ENCODE results near the gene RAB8B.
A peak's percentile ranks its signal among the peaks of the same experiment; 100 is the strongest.
"Not testable (repeated sequence)": the region's sequence is repeated elsewhere in the genome, so short reads cannot be mapped to it uniquely, and the experiment has no call there.

The RAB8B gene

DNA sequence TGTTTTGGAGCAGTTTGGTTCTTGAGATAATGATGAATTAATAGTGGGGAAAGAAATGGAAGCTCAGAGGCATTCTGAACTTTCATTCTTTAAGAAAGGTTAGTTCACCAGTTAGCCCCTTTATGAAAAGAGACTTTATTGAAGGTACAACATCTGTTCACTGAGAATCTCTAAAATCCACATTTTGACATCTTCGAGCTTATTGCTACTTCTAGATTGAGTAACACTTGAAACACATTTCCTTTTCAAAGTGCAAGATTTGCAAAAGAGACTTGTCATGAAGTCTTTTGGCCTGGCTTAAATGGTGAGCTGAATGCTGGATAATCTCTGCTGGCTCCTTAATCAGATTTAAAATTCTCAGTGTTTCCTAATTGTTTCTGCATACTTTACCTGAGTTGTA lies 42.3 kb downstream of the RAB8B start:
- TF ChIP-seq, protein P1, sequence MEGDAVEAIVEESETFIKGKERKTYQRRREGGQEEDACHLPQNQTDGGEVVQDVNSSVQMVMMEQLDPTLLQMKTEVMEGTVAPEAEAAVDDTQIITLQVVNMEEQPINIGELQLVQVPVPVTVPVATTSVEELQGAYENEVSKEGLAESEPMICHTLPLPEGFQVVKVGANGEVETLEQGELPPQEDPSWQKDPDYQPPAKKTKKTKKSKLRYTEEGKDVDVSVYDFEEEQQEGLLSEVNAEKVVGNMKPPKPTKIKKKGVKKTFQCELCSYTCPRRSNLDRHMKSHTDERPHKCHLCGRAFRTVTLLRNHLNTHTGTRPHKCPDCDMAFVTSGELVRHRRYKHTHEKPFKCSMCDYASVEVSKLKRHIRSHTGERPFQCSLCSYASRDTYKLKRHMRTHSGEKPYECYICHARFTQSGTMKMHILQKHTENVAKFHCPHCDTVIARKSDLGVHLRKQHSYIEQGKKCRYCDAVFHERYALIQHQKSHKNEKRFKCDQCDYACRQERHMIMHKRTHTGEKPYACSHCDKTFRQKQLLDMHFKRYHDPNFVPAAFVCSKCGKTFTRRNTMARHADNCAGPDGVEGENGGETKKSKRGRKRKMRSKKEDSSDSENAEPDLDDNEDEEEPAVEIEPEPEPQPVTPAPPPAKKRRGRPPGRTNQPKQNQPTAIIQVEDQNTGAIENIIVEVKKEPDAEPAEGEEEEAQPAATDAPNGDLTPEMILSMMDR (conservative IDR thresholded peaks at IDR 0.05; ENCODE audit: control insufficient read depth, insufficient read depth, low read depth, low read length), result no peak
- H3K4me3 ChIP-seq (ENCODE audit: control insufficient read depth, low read depth, low read length), result no peak overlapping the region
- DNase-seq (ENCODE audit: low read depth), result peak; percentile 35

DNA sequence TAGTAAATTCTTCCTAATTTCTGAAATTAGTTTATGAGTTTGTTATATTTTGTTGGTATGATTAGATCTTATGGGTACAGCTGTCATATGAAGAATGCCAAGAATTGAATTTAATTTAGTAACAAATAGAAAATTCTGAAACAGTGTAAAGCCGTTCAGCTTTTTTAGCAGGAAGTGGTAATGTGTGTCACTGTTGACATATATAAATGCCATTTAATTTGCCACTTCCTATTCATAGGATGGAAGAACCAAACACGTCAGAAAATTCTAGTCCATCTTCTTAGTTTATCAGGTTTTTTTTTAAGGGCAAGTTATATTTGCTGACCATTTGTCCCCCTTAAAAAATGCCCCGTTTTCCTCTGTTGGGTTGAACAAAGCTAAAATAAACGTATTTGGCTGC lies 43.0 kb downstream of the RAB8B start:
- no peak for DNase-seq (ENCODE audit: low read depth)
- H3K4me3 ChIP-seq (ENCODE audit: control insufficient read depth, low read depth, low read length), result no peak overlapping the region
- TF ChIP-seq, protein P1 (conservative IDR thresholded peaks at IDR 0.05; ENCODE audit: control insufficient read depth, insufficient read depth, low read depth, low read length), result no peak

DNA sequence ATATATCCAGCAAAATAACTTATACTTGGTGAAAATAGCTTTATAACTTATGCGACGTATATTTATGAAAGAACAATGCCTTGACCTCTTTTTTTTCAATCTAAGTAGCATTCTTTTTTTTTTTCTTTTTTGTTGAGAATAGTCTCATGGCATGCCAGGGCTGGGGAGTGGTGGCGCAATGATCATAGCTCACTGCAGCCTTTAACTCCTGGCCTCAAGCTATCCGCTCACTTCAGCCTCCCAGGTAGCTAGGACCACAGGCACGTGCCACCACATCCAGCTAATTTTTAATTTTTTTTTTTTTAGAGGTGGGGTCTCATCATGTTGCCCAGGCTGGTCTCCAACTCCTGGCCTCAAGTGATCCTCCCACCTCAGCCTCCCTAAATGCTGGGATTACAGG lies 43.5 kb downstream of the RAB8B start:
- DNase-seq (ENCODE audit: low read depth), result peak; percentile 33
- TF ChIP-seq, protein P1 (conservative IDR thresholded peaks at IDR 0.05; ENCODE audit: control insufficient read depth, insufficient read depth, low read depth, low read length), result no peak
- no peak overlapping the region for H3K4me3 ChIP-seq (ENCODE audit: control insufficient read depth, low read depth, low read length)

DNA sequence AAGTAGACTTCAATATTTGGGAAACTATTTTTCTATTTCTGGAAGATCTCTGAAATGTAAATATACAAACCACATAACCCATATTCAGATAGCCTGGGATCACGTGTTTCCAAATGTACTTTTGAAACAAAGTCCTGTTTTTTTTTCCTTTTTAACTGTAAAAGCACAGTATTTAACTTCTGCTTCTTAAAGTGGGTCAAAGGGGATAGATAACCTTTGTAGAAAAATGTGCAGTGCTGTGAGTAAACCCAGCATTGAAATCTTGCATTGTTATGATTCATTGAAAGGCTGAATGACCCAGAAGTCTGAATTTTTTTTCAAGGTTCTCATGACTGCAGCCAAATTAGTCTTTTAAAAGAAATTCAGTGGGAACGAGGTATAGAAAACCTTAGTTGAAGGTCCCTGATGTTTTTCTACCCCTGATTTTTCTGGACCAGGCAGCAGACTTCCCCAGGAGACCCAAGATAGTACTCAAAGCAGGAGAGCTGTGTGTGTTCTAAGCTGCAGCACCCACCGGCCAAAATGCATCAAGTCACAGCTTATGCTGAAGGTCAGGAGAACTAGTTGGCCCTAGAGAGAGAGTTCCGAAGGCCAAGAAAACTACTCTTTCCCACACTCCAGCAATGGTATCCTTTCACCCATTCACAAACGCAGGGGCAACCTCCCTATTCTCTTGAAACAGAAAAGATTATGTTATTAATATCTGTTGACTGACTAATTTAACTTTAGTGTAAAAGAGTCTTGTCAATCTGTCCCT lies 44.4 kb downstream of the RAB8B start:
- TF ChIP-seq, protein P1 (conservative IDR thresholded peaks at IDR 0.05; ENCODE audit: control insufficient read depth, insufficient read depth, low read depth, low read length), result no peak
- peak; percentile 85 for DNase-seq (ENCODE audit: low read depth)
- H3K4me3 ChIP-seq (ENCODE audit: control insufficient read depth, low read depth, low read length), result no peak overlapping the region

DNA sequence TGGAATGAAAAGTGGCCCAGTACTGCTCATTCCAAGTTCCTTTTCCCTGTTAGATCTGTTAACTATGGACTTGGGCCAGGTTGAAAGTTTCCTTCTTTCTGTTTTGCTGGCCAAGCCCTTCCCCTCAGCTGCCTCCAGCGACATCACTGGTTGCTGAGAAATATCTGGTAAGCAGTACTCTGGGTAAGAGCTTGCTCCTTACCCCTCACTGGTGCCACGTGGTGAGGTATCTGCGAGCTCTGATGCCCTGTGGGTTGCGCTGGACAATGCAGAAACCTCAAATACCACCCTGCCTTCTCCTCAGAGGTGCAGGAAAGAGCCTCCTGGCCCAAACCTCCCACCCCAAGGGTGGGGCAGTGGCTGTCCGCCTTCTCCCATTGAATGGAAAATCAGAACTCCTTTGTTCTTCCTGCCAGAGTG lies 45.1 kb downstream of the RAB8B start:
- H3K4me3 ChIP-seq (ENCODE audit: control insufficient read depth, low read depth, low read length), result no peak overlapping the region
- DNase-seq (ENCODE audit: low read depth), result peak; percentile 79
- TF ChIP-seq, protein P1 (conservative IDR thresholded peaks at IDR 0.05; ENCODE audit: control insufficient read depth, insufficient read depth, low read depth, low read length), result no peak

DNA sequence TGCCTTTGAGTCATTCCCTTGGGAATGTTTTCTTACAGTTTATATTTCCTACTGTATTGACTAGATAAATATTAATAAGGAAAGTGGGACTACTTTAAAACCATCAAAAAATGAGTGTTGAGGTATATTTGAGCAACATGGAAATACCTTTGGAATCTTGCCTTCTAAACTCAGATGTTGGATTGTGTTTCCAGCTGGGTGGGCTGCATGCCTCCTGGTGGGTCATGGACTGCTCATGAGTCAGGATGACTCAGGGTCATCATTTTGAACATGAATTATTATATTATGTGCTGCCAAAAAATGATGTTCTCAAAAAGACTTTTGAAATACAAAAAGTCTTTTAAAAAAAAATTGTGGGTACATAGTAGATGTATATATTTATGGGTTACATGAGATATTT lies 46.9 kb downstream of the RAB8B start:
- DNase-seq (ENCODE audit: low read depth), result peak; percentile 89
- TF ChIP-seq, protein P1 (conservative IDR thresholded peaks at IDR 0.05; ENCODE audit: control insufficient read depth, insufficient read depth, low read depth, low read length), result no peak
- H3K4me3 ChIP-seq (ENCODE audit: control insufficient read depth, low read depth, low read length), result no peak overlapping the region

DNA sequence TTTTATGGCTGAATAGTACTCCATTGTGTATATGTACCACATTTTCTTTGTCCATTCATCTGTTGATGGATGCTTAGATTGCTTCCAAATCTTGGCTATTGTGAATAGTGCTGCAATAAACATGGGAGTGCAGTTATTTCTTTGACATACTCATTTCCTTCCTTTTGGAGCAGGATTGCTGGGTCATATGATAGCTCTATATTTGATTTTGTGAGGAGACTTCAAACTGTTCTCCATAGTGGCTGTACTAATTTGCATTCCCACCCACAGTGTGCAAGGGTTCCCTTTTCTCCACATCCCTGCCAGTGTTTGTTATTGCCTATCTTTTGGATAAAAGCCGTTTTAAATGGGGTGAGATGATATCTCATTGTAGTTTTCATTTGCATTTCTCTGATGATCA lies 47.7 kb downstream of the RAB8B start:
- not testable (repeated sequence) for DNase-seq (ENCODE audit: low read depth); H3K4me3 ChIP-seq (ENCODE audit: control insufficient read depth, low read depth, low read length)
